ENCODE data around the gene PROM1.
A peak's percentile ranks its signal among the peaks of the same experiment; 100 is the strongest.

Gene PROM1

GRCh38 chr4:16106956-16107355 is 23.1 kb upstream of the PROM1 start:
- Mint-ChIP-seq H3K4me1 (no peaks in the 10 kb centered on the region), H3K27ac (no peak overlapping the region), H3K9me3 (no peaks in the 10 kb centered on the region), H3K4me3 (no peak overlapping the region), H3K27me3 (ENCODE audit: low read depth, poor library complexity) (peaks cover 41% of the 10 kb centered on the region), H3K36me3 (ENCODE audit: low read depth) (no peaks in the 10 kb centered on the region)
- no peak for TF ChIP-seq CTCF (IDR thresholded peaks at IDR 0.05)
- DNase-seq: no peak

- TF ChIP-seq CTCF (IDR thresholded peaks at IDR 0.05): no peak
- H3K4me3 Mint-ChIP-seq: no peak overlapping the region
- no peaks in the 10 kb centered on the region for H3K36me3 Mint-ChIP-seq (ENCODE audit: low read depth)
- H3K4me1 Mint-ChIP-seq: no peaks in the 10 kb centered on the region
- no peak for DNase-seq
- H3K27ac Mint-ChIP-seq: no peak overlapping the region
- no peaks in the 10 kb centered on the region for H3K9me3 Mint-ChIP-seq
- H3K27me3 Mint-ChIP-seq (ENCODE audit: low read depth, poor library complexity): peaks cover 37% of the 10 kb centered on the region
Observed at GRCh38 chr4:16104520-16104919, 20.7 kb upstream of the PROM1 start.

GRCh38 chr4:16102356-16102755 is 18.5 kb upstream of the PROM1 start:
- Mint-ChIP-seq H3K4me3 (no peak overlapping the region), H3K27ac (no peak overlapping the region), H3K36me3 (ENCODE audit: low read depth) (no peaks in the 10 kb centered on the region), H3K27me3 (ENCODE audit: low read depth, poor library complexity) (peaks cover 20% of the 10 kb centered on the region), H3K4me1 (no peaks in the 10 kb centered on the region), H3K9me3 (no peaks in the 10 kb centered on the region)
- TF ChIP-seq CTCF (IDR thresholded peaks at IDR 0.05): no peak
- no peak for DNase-seq

- DNase-seq: no peak
Observed at GRCh38 chr4:16100833-16101232, 17.0 kb upstream of the PROM1 start.

GRCh38 chr4:16092682-16093319 is 9.0 kb upstream of the PROM1 start:
- DNase-seq: no peak
- no peak overlapping the region for H3K27ac Mint-ChIP-seq
- peaks cover 31% of the 10 kb centered on the region for H3K4me1 Mint-ChIP-seq
- no peaks in the 10 kb centered on the region for H3K36me3 Mint-ChIP-seq (ENCODE audit: low read depth)
- H3K4me3 Mint-ChIP-seq: peak overlapping the region; percentile 12
- TF ChIP-seq CTCF (IDR thresholded peaks at IDR 0.05): no peak
- peaks cover 30% of the 10 kb centered on the region for H3K27me3 Mint-ChIP-seq (ENCODE audit: low read depth, poor library complexity)
- H3K9me3 Mint-ChIP-seq: no peaks in the 10 kb centered on the region

More at GRCh38 chr4:16100833-16101232, 17.0 kb upstream of the PROM1 start:
- H3K27ac Mint-ChIP-seq: no peak overlapping the region
- H3K36me3 Mint-ChIP-seq (ENCODE audit: low read depth): no peaks in the 10 kb centered on the region
- H3K4me1 Mint-ChIP-seq: peaks cover 3% of the 10 kb centered on the region
- H3K4me3 Mint-ChIP-seq: no peak overlapping the region
- no peak for TF ChIP-seq CTCF (IDR thresholded peaks at IDR 0.05)
- no peaks in the 10 kb centered on the region for H3K9me3 Mint-ChIP-seq
- peaks cover 17% of the 10 kb centered on the region for H3K27me3 Mint-ChIP-seq (ENCODE audit: low read depth, poor library complexity)

GRCh38 chr4:16090096-16090705 is 6.4 kb upstream of the PROM1 start:
- Mint-ChIP-seq H3K4me1 (peaks cover 22% of the 10 kb centered on the region), H3K27me3 (ENCODE audit: low read depth, poor library complexity) (peaks cover 56% of the 10 kb centered on the region), H3K27ac (no peak overlapping the region), H3K36me3 (ENCODE audit: low read depth) (no peaks in the 10 kb centered on the region), H3K4me3 (no peak overlapping the region), H3K9me3 (peaks cover 2% of the 10 kb centered on the region)
- TF ChIP-seq CTCF (IDR thresholded peaks at IDR 0.05): no peak
- no peak for DNase-seq
